ENCODE results near the gene GLOD4. TPM values are rescaled to one million over a fixed set of nuclear protein-coding genes. Genes with fewer than 3 reads are reported as not detected.

GLOD4 gene
- total RNA-seq, 2 donors from 2014 or later = 18.5 to 30.9 TPM

DNA sequence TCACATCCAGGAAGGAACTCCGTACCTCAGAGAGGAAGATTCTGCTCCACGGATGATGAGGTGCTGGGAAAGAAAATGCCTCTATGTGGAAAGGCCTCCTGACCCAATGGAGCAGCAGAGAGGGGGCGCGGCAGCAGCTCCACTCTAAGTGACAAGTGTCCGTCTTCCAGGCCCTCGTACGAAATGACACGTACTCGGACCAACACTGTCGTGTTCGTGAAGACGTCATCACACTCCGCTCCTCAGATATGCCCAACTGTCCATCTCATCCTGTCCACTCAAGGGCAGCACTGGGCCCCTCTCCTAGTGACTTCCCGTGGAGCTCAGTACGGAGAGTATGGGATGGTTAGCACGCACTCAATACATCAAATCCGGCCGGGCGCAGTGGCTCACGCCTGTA is 32.3 kb upstream of the GLOD4 start:
- no peaks in the 10 kb centered on the region for H3K9me3 ChIP-seq
- H3K4me1 ChIP-seq = no peaks in the 10 kb centered on the region
- no peak overlapping the region for H3K4me3 ChIP-seq
- intact Hi-C loops (cut with DNase I) = no loop called here
- TF ChIP-seq, protein P1, sequence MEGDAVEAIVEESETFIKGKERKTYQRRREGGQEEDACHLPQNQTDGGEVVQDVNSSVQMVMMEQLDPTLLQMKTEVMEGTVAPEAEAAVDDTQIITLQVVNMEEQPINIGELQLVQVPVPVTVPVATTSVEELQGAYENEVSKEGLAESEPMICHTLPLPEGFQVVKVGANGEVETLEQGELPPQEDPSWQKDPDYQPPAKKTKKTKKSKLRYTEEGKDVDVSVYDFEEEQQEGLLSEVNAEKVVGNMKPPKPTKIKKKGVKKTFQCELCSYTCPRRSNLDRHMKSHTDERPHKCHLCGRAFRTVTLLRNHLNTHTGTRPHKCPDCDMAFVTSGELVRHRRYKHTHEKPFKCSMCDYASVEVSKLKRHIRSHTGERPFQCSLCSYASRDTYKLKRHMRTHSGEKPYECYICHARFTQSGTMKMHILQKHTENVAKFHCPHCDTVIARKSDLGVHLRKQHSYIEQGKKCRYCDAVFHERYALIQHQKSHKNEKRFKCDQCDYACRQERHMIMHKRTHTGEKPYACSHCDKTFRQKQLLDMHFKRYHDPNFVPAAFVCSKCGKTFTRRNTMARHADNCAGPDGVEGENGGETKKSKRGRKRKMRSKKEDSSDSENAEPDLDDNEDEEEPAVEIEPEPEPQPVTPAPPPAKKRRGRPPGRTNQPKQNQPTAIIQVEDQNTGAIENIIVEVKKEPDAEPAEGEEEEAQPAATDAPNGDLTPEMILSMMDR (IDR thresholded peaks at IDR 0.05) = no peak
- no peak for TF ChIP-seq POLR2A (IDR thresholded peaks at IDR 0.05)
- H3K27ac ChIP-seq = no peak overlapping the region
- peaks cover 0 to 3% of the 10 kb centered on the region in 2 donors for H3K36me3 ChIP-seq (replicated peaks in 1 of 2; ENCODE audit: insufficient read depth in 1 of 2, low read depth in 2 of 2)
- ATAC-seq (no peak), DNase-seq (no peak)
- whole genome bisulfite sequencing, 2 donors = 93% methylated on average over 19 of the region's 20 CpGs
- no peaks in the 10 kb centered on the region for H3K27me3 ChIP-seq

- H3K4me1 ChIP-seq = no peaks in the 10 kb centered on the region
- no peaks in the 10 kb centered on the region for H3K36me3 ChIP-seq (replicated peaks in 1 of 2; ENCODE audit: insufficient read depth in 1 of 2, low read depth in 2 of 2)
- H3K27me3 ChIP-seq = no peaks in the 10 kb centered on the region
- ATAC-seq (no peak), DNase-seq (no peak)
- no peak overlapping the region for H3K4me3 ChIP-seq
- no peaks in the 10 kb centered on the region for H3K9me3 ChIP-seq
- intact Hi-C loops (cut with DNase I) = no loop called here
- H3K27ac ChIP-seq = no peak overlapping the region
- TF ChIP-seq POLR2A (IDR thresholded peaks at IDR 0.05) = no peak
- TF ChIP-seq, protein P1 (IDR thresholded peaks at IDR 0.05) = no peak
- WGBS, 2 donors = 91 to 96% methylated on average over 14 of the region's 14 CpGs
Observed at GRCh38 chr17:812638-813204, 30.6 kb upstream of the GLOD4 start.

DNA sequence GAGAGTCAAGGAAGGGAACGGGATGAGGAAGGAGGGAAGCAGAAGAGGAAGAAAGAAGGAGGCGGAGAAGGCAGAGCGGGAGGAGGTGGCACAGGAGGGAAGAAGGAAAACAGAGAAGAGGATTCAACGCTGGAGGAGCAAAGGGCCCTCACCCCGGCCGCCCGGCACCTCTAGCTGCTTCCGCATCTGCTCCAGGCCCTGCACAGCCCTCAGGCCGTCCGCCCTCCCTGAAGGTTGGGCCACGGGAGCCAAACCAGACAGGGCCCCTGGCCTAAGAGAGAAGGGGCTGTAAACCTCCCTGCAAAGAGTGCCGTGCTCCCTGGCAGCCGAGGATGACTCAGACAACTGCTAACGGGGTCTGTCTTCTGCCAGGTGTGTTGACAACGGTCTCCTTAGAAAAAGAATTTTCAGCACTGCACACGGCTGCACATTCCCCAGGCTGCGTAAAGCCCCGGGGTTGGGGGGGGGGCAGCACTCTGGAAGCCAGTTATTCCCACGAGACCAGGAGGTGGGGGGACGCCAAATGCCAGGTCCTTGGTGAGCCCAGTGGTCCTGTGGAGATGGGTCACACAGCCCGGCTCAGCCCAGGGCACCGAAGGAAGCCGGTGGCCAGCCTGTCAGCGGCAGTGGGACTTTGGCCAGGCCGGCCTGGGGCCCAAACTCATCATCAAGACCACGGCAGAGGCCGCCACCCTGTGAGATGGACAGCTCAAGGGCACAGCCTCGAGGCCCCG is 29.1 kb upstream of the GLOD4 start:
- Histone ChIP-seq H3K4me1 (no peaks in the 10 kb centered on the region), H3K4me3 (no peak overlapping the region), H3K27ac (no peak overlapping the region), H3K9me3 (no peaks in the 10 kb centered on the region), H3K27me3 (no peaks in the 10 kb centered on the region), H3K36me3 (replicated peaks in 1 of 2; ENCODE audit: insufficient read depth in 1 of 2, low read depth in 2 of 2) (no peaks in the 10 kb centered on the region)
- ATAC-seq = no peak
- TF ChIP-seq, protein P1 (IDR thresholded peaks at IDR 0.05) = no peak
- TF ChIP-seq POLR2A (IDR thresholded peaks at IDR 0.05) = no peak
- intact Hi-C loops (cut with DNase I) = no loop called here
- WGBS, 2 donors = 80 to 86% methylated on average over 18 to 27 of the region's 29 CpGs
- no peak for DNase-seq

DNA sequence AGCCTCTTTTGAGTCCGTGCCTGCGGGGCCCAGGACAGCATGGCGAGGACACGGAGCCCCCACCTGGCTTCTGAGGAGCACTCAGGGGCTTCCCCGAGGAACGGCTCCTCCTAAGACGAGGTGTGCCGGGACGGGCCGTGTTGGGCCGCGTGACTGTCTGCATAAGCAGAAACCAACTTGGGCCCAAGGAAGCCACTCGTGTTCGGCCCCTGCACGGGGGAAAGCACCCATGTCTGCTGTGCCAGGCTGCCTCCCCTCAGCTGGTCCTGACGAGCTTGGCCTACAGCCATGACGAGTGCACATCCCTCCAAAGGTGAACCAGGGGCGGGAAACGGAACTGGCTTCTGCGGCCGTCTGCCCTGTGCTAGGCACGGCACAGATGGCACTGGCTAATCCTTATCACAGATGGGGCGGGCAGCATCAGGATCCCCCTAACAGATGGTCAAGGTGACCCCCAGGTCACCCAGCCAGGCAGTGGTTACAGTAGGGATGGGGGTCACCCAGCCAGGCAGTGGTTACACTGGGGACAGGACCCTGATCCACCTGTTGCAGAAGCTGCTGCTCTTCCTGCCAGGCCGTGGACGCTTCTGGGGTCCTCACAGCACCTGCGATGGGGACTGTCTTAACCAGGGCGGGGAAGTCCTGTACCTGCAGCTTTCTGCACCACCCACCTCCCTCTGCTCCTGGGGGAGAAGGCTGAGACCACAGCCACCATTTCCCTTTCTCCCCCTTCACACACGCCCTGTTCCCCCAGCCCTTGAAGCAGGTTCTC is 25.6 kb upstream of the GLOD4 start:
- Histone ChIP-seq H3K36me3 (replicated peaks in 1 of 2; ENCODE audit: insufficient read depth in 1 of 2, low read depth in 2 of 2) (no peaks in the 10 kb centered on the region), H3K9me3 (no peaks in the 10 kb centered on the region), H3K27ac (no peak overlapping the region), H3K4me3 (no peak overlapping the region), H3K27me3 (no peaks in the 10 kb centered on the region), H3K4me1 (peaks cover 20% of the 10 kb centered on the region)
- TF ChIP-seq, protein P1 (IDR thresholded peaks at IDR 0.05) = no peak
- TF ChIP-seq POLR2A (IDR thresholded peaks at IDR 0.05) = no peak
- no peak for DNase-seq
- WGBS, 2 donors = 86 to 93% methylated on average over 8 to 20 of the region's 28 CpGs
- intact Hi-C loops (cut with DNase I) = loop anchor here (10.0 kb wide), 1 partner anchor 67 kb away; no protein-coding TSS in a partner anchor
- ATAC-seq = no peak

All from body of pancreas (tissue), 4 donors.